ENCODE measurements around the gene NEURL2.
A peak's percentile ranks its signal among the peaks of the same experiment; 100 is the strongest.
"Not testable (repeated sequence)": the region's sequence is repeated elsewhere in the genome, so short reads cannot be mapped to it uniquely, and the experiment has no call there.

Gene NEURL2

DNA sequence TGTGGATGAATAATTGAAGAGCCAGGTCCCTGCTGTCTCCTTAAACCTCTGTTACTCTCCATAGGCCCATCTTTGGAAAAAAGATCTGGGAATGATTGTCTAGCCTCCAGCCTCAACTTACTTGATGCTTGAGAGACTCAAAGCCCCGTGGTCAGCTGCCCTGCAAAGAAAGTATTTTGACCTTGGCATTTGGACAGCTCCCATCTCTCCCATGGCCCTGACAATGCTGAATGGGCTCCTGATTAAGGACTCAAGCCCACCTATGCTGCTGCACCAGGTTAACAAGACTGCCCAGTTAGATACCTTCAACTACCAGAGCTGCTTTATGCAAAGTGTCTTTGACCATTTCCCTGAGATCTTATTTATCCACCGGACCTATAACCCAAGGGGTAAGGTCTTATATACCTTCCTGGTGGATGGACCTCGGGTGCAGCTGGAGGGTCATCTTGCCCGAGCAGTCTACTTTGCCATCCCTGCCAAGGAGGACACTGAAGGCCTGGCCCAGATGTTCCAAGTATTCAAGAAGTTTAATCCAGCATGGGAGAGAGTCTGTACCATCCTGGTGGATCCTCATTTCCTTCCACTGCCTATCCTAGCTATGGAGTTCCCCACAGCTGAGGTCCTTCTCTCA lies 8.4 kb downstream of the NEURL2 start:
- ChIA-PET CTCF (interaction anchor here (0.9 to 3.5 kb wide), 5 partner anchors 8 to 87 kb away, joined by 3 to 19 read pairs (median 3); partner anchors contain the start of genes CTSA and NEURL2), POLR2A (interaction anchor here (1.9 kb wide), 1 partner anchor 52 kb away, joined by 11 read pairs; no protein-coding TSS in a partner anchor)
- TF ChIP-seq, protein P1, sequence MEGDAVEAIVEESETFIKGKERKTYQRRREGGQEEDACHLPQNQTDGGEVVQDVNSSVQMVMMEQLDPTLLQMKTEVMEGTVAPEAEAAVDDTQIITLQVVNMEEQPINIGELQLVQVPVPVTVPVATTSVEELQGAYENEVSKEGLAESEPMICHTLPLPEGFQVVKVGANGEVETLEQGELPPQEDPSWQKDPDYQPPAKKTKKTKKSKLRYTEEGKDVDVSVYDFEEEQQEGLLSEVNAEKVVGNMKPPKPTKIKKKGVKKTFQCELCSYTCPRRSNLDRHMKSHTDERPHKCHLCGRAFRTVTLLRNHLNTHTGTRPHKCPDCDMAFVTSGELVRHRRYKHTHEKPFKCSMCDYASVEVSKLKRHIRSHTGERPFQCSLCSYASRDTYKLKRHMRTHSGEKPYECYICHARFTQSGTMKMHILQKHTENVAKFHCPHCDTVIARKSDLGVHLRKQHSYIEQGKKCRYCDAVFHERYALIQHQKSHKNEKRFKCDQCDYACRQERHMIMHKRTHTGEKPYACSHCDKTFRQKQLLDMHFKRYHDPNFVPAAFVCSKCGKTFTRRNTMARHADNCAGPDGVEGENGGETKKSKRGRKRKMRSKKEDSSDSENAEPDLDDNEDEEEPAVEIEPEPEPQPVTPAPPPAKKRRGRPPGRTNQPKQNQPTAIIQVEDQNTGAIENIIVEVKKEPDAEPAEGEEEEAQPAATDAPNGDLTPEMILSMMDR (IDR thresholded peaks at IDR 0.05; ENCODE audit: control extremely low read depth, extremely low read depth, low read depth, missing control alignments), result no peak
- DNase-seq (ENCODE audit: extremely low spot score), result no peak

DNA sequence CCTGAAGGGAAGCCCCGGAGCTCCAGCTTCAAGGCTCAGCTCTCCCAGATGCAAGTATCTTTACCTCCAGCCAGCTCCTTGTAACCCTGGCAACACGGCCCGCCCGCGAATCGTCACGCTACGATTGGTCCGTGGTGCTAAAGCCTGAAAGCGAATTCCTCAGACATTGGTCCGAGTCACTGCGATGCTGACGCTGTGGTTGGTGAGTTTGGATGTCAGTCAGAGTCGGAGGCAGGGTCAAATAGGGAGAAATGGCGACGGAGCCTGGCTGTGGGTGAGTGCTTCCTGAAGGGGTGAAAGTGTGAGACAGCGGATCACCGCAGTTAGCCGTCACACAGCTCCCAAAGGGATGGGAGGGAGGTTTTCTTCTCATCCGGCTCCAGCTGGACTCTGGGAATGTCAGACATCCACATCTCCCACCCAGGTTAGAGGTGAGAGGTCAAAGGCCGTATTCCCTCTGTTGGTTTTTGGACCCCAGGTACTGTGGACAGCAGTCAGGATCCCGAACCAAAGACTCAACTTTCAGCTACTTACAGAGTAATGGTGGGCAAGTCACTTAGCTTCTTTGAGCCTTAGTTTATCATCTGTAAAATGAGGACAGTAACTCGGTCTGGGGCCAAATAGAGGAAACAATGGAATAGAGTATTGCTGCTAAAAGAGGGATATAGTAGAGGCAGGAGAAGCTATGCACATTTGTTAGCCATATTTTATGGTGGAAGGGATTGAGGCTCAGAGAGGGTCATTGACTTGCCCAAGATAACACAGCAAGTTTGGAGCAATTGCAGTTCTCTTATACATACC lies 9.8 kb downstream of the NEURL2 start, which contains the start of gene ZSWIM1:
Gene ZSWIM1 (plus strand): TSS at position 240 of the 801 bp plus-strand sequence. CDS start 1,366 bp downstream, outside the sequence.
- TF ChIP-seq, protein P1 (IDR thresholded peaks at IDR 0.05; ENCODE audit: control extremely low read depth, extremely low read depth, low read depth, missing control alignments), result no peak
- peak; percentile 98 for DNase-seq (ENCODE audit: extremely low spot score)
- ChIA-PET CTCF (interaction anchor here (0.6 to 3.5 kb wide), 9 partner anchors 9 to 90 kb away, joined by 3 to 19 read pairs (median 3); partner anchors contain the start of genes CTSA and NEURL2), POLR2A (interaction anchor here (0.6 to 1.9 kb wide), 4 partner anchors 9 to 54 kb away, joined by 4 to 11 read pairs (median 4); no protein-coding TSS in a partner anchor)

DNA sequence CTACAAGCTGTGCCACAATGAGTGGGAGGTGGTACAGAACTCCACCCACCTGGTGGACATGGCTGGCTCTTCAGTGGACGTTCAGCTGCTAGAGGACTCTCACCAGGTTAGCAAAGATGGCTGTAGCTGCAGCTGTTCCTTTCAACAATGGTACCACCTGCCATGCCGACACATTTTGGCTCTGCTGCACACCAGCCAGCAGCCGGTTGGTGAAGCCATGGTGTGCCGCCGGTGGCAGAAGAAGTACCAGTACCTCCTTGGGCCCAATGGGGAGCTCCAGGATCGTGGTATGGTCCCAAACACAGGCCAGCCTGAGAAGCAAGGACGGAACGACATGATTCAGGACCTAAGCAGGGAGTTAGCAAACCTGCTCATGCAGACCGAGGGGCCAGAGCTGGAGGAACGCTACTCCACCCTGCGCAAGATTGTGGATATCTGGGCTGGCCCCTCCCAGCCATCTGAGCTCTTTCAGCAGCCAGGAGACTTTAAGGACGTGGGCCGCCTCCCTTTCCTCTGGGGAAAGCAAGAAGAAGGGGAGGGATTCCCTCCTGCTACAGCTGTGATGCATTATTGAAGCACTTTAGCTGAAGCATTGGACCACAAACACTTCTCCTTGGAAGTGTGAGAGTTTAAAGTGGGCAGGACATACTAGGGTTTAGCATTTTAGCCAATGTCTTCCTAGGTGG lies 12.8 kb downstream of the NEURL2 start:
- no peak for DNase-seq (ENCODE audit: extremely low spot score)
- TF ChIP-seq, protein P1 (IDR thresholded peaks at IDR 0.05; ENCODE audit: control extremely low read depth, extremely low read depth, low read depth, missing control alignments), result no peak
- POLR2A ChIA-PET, result no interaction called here
- CTCF ChIA-PET, result interaction anchor here (0.7 kb wide), 1 partner anchor 12 kb away, joined by 5 read pairs; the partner anchor contains the start of gene NEURL2

DNA sequence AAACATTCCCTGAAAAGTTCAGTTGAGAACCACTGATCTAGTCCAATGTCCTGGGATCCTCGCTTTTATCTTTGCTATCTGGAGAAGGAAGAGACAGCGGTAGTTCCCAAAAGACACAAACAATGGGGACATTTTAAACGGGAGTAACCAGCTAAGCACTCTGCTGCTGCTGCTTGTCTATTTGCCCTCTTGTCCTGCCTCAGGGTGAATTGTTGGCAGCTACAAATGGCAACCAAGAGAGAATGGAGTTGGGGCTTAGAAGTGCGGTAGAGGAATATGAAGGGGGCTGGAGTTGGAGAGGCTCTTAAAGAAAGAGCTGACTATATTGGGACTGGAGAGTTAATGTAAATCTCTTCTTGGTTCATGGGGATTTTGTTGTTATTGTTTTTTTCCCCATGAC lies 16.4 kb downstream of the NEURL2 start:
- POLR2A ChIA-PET, result no interaction called here
- CTCF ChIA-PET, result interaction anchor here (1.0 to 1.2 kb wide), 2 partner anchors 16 to 113 kb away, joined by 3 read pairs; partner anchors contain the start of genes CTSA and NEURL2
- DNase-seq (ENCODE audit: extremely low spot score), result no peak
- TF ChIP-seq, protein P1 (IDR thresholded peaks at IDR 0.05; ENCODE audit: control extremely low read depth, extremely low read depth, low read depth, missing control alignments), result no peak

DNA sequence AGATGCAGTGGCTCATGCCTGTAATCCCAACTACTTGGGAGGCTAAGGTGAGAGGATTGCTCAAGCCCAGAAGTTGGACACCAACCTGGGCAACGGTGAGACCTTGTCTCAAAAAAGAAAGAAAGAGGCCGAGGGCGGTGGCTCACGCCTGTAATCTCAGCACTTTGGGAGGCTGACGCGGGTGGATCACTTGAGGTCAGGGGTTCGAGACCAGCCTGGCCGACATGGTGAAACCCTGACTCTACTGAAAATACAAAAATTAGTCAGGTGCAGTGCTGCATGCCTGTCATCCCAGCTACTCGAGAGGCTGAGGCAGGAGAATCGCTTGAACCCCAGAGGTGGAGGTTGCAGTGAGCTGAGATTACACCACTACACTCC lies 16.9 kb downstream of the NEURL2 start:
- POLR2A ChIA-PET; DNase-seq (ENCODE audit: extremely low spot score): not testable (repeated sequence)
- CTCF ChIA-PET, result interaction anchor here (1.0 kb wide), 1 partner anchor 113 kb away, joined by 3 read pairs; no protein-coding TSS in a partner anchor

DNA sequence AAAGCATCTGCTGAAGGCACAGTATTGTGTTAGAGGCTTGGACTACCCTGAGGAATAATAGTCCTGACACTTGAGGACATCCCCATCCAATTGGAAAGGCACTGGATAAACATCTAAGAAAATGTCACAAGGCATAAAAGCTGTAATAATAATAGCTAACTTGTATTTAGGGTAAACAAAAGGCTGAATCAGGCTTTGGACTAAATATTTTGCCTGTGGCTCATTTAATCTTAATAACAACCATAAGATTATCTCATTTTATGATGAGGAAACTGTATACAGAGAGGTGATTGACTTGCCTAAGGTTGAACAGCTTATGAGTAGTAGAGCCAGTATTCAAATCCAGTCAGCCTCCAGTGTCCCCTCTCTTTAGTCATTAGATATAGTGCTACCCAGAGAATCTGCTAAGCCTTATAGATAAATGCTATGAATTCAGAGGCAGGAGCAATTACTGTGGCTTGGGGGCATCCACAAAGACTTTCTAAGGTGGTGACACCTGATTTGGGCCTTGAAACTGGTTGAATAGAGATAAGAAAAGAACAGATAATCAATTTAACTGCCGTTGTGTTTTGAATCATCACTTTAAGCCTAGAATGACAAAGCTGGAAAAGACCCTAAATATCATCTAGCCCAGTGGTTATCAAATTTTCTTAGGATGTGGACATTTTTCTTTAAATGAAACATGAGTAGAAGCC lies 17.5 kb downstream of the NEURL2 start:
- ChIA-PET CTCF (interaction anchor here (1.0 kb wide), 3 partner anchors 10 to 114 kb away, joined by 3 read pairs; no protein-coding TSS in a partner anchor), POLR2A (no interaction called here)
- DNase-seq (ENCODE audit: extremely low spot score), result no peak
- TF ChIP-seq, protein P1 (IDR thresholded peaks at IDR 0.05; ENCODE audit: control extremely low read depth, extremely low read depth, low read depth, missing control alignments), result no peak
